Calu3 (cell line): ENCODE data around the gene DRD3. TPM values are rescaled to one million over a fixed set of nuclear protein-coding genes. Genes with fewer than 3 reads are reported as not detected.

Experiments used
- BruUV-seq: library from RNA; stranded (reverse); fragments of 400-500 nt; replicated peaks from 2 replicates; lab custom pipeline; 2021; lab: Mats Ljungman, UMichigan
- CTCF ChIA-PET: fragments of 300-600 bp; sonication (Branson Sonifier 250); formaldehyde crosslinking; loops from one replicate; lab custom pipeline; 2022; ENCODE audit warnings: antibody characterized with exemption; lab: Charles Lee
- DNase-seq: peaks from one replicate; pipeline ENCODE4 v3.0.0; 2022
- H3K27ac Mint-ChIP-seq: one replicate; pipeline ENCODE4 v1.8.0; 2022; ENCODE audit warnings: mixed read lengths; ENCODE audit not compliant: unreplicated experiment
- H3K27me3 Mint-ChIP-seq: one replicate; pipeline ENCODE4 v1.8.0; 2022; ENCODE audit warnings: mixed read lengths; ENCODE audit not compliant: unreplicated experiment
- H3K36me3 Mint-ChIP-seq: one replicate; pipeline ENCODE4 v1.8.0; 2022; ENCODE audit warnings: mild to moderate bottlenecking, moderate library complexity, mixed read lengths; ENCODE audit not compliant: insufficient read depth, unreplicated experiment
- H3K4me1 Mint-ChIP-seq: one replicate; pipeline ENCODE4 v1.8.0; 2022; ENCODE audit warnings: mild to moderate bottlenecking, low read depth, mixed read lengths; ENCODE audit not compliant: unreplicated experiment
- H3K4me3 Mint-ChIP-seq: one replicate; pipeline ENCODE4 v1.8.0; 2022; ENCODE audit warnings: mild to moderate bottlenecking, low read depth, moderate library complexity, mixed read lengths; ENCODE audit not compliant: unreplicated experiment
- H3K9me3 Mint-ChIP-seq: one replicate; pipeline ENCODE4 v1.8.0; 2022; ENCODE audit warnings: low read depth, mixed read lengths; ENCODE audit not compliant: unreplicated experiment
- CTCF ChIP-seq: fragments of 200-600 bp; IDR thresholded peaks from one replicate; pipeline ENCODE4 v1.8.0; 2022; ENCODE audit warnings: antibody characterized with exemption; ENCODE audit not compliant: unreplicated experiment
- intact Hi-C: fragments of 100-400 bp; cut with micrococcal nuclease; formaldehyde crosslinking; loops from one replicate; pipeline ENCODE4 v1.10.0; 2022; ENCODE audit not compliant: unreplicated experiment
- total RNA-seq: library from RNA; stranded (reverse); gene quantifications from 2 replicates; pipeline ENCODE4 v1.2.3, GENCODE V29; 2022

DRD3 gene
- total RNA-seq, 1 experiment from 2014 or later, result not detected

GRCh38 chr3:114111060-114111770 is 67.6 kb downstream of the DRD3 start:
- H3K9me3 Mint-ChIP-seq, result no peaks in the 10 kb centered on the region
- no peak overlapping the region for H3K27ac Mint-ChIP-seq
- intact Hi-C loops, result no loop called here
- DNase-seq, result no peak
- H3K4me1 Mint-ChIP-seq, result no peaks in the 10 kb centered on the region
- no peak overlapping the region for H3K4me3 Mint-ChIP-seq
- CTCF ChIA-PET, result no interaction called here
- TF ChIP-seq CTCF, result no peak
- H3K27me3 Mint-ChIP-seq, result peaks cover 29% of the 10 kb centered on the region
- BruUV-seq, result no TSS peak
- no peaks in the 10 kb centered on the region for H3K36me3 Mint-ChIP-seq

GRCh38 chr3:114110439-114110838 is 68.4 kb downstream of the DRD3 start:
- Mint-ChIP-seq H3K36me3 (no peaks in the 10 kb centered on the region), H3K27ac (no peak overlapping the region), H3K9me3 (no peaks in the 10 kb centered on the region), H3K4me1 (no peaks in the 10 kb centered on the region), H3K4me3 (no peak overlapping the region), H3K27me3 (peaks cover 29% of the 10 kb centered on the region)
- intact Hi-C loops, result no loop called here
- no TSS peak for BruUV-seq
- no peak for TF ChIP-seq CTCF
- DNase-seq, result no peak
- CTCF ChIA-PET, result no interaction called here

- CTCF ChIA-PET, result no interaction called here
- intact Hi-C loops, result no loop called here
- H3K4me1 Mint-ChIP-seq, result no peaks in the 10 kb centered on the region
- H3K36me3 Mint-ChIP-seq, result no peaks in the 10 kb centered on the region
- no peak overlapping the region for H3K4me3 Mint-ChIP-seq
- H3K27ac Mint-ChIP-seq, result no peak overlapping the region
- DNase-seq, result no peak
- H3K9me3 Mint-ChIP-seq, result no peaks in the 10 kb centered on the region
- no TSS peak for BruUV-seq
- H3K27me3 Mint-ChIP-seq, result peaks cover 29% of the 10 kb centered on the region
- TF ChIP-seq CTCF, result no peak
These were observed 70.7 kb downstream of the DRD3 start for GRCh38 chr3:114108137-114108536.

GRCh38 chr3:114104414-114104813 is 74.4 kb downstream of the DRD3 start:
- TF ChIP-seq CTCF, result no peak
- DNase-seq, result no peak
- Mint-ChIP-seq H3K4me1 (no peaks in the 10 kb centered on the region), H3K36me3 (no peaks in the 10 kb centered on the region), H3K27me3 (peaks cover 5% of the 10 kb centered on the region), H3K4me3 (no peak overlapping the region), H3K9me3 (no peaks in the 10 kb centered on the region), H3K27ac (no peak overlapping the region)
- BruUV-seq, result no TSS peak
- CTCF ChIA-PET, result interaction anchor here (0.6 to 0.7 kb wide), 2 partner anchors 12 to 116 kb away, joined by 6 read pairs; no protein-coding TSS in a partner anchor
- intact Hi-C loops, result no loop called here
